GM10847 (cell line): Measurements from ENCODE around the gene KIN.

Experiments used
- POLR2A ChIP-seq: IDR thresholded peaks from 2 replicates; pipeline ENCODE4 v1.6.1; 2011; ENCODE audit not compliant: insufficient read length; ENCODE audit errors: extremely low read depth

Gene KIN, protein sequence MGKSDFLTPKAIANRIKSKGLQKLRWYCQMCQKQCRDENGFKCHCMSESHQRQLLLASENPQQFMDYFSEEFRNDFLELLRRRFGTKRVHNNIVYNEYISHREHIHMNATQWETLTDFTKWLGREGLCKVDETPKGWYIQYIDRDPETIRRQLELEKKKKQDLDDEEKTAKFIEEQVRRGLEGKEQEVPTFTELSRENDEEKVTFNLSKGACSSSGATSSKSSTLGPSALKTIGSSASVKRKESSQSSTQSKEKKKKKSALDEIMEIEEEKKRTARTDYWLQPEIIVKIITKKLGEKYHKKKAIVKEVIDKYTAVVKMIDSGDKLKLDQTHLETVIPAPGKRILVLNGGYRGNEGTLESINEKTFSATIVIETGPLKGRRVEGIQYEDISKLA

GRCh38 chr10:7787857-7788638 lies at the start of gene KIN, which contains the start of gene ATP5F1C:
TSS of gene KIN (minus strand) at chr10:7787993. CDS start at chr10:7787933, 60 bp downstream.
TSS of gene ATP5F1C (plus strand) at chr10:7788177. CDS start at chr10:7788208, 31 bp downstream.
- peak; percentile 91 for TF ChIP-seq POLR2A

GRCh38 chr10:7836571-7836970 lies 48.8 kb upstream of the KIN start:
- no peak for TF ChIP-seq POLR2A

DNA sequence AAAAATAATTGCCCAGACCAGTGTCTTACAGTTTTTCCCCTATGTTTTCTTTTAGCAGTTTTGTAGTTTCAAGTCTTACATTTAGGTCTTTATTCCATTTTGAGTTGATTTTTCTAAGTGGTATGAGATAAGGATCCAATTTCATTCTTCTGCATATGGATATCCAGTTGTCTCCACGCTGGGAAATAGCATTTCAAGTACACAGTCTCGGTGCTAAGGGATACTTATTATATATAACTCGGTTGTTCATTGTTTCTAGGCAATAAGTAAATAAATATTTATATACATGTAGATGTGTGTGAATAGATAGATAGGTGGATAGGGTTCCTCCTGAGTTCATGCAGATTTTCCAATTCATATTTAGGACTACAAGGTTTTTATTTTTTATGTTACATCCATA lies 46.5 kb upstream of the KIN start:
- TF ChIP-seq POLR2A, result no peak

DNA sequence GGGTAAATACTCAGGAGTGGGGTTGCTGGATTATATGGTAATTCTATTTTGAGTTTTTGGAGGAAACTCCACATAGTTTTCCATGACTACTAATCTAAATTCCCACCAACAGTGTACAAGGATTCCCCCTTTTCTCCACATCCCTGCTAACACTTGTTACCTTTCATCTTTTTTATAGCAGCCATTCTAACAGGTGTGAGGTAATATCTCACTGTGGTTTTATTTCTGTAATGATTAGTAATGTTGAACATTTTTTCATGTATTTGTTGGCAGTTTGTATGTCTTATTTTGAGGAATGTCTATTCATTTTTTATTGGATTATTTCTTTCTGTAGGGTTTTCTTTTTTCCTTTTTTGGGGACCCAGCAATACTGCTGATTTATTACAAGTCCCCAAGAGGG lies 45.4 kb upstream of the KIN start:
- TF ChIP-seq POLR2A, result no peak

DNA sequence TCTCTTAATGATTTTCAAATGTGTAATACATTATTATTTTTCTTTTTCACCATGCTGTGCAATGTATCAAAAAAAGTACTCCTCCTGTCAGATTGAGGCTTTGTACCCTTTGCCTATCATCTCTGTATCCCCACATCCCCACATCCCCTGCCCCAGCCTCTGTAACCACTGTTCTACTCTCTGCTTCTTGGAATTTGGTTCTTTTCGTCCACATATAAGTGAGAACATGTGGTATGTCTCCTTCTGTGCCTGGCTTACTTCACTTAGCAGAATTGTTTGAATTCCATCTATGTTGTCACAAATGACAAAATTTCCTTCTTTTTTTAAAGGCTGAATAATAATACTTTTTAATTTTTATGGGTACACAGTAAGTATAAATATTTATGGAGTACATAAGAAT lies 44.3 kb upstream of the KIN start:
- no peak for TF ChIP-seq POLR2A

DNA sequence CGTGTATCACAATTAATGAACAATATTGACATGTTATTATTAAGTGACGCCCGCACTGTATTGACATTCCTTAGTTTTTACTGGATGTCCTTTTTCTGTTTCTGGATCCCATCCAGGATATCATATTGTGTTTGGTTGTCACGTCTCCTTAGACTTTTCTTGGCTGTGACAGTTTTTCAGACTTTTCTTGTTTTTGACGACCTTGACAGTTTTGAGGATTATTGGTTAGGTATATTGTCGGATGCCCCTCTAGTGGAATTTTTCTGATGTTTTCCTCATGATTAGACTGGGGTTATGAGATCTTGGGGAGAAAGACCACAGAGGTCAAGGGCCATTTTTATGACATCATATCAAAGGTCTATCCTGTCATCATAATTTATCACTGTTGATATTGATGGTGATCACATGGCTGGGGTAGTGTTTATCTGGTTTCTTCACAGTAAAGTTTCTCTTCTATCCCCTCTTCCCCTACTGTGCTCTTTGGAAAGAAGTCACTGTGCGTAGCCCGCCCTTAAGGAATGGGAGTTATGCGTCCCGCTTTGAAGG lies 41.6 kb upstream of the KIN start:
- no peak for TF ChIP-seq POLR2A

- TF ChIP-seq POLR2A, result no peak
Measured at GRCh38 chr10:7826971-7827370, 39.2 kb upstream of the KIN start.

GRCh38 chr10:7824251-7824650 lies 36.5 kb upstream of the KIN start:
- TF ChIP-seq POLR2A, result no peak

DNA sequence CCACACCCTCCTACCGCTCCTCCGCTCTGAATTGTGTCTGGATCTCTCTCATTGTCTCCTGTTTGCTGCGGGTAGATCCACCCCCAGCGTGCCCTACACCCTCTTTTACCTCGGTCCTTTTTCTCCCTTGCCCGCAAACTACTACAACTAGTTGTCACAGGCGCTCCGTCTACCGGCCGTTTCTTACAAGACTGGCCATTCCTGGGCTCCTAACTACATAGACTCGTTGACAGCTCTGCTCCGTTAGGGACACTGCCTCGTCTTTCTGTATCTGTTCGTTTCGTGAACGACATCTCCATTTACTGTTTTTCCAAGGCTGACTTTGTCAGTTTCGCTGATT lies 31.3 kb upstream of the KIN start:
- no peak for TF ChIP-seq POLR2A

DNA sequence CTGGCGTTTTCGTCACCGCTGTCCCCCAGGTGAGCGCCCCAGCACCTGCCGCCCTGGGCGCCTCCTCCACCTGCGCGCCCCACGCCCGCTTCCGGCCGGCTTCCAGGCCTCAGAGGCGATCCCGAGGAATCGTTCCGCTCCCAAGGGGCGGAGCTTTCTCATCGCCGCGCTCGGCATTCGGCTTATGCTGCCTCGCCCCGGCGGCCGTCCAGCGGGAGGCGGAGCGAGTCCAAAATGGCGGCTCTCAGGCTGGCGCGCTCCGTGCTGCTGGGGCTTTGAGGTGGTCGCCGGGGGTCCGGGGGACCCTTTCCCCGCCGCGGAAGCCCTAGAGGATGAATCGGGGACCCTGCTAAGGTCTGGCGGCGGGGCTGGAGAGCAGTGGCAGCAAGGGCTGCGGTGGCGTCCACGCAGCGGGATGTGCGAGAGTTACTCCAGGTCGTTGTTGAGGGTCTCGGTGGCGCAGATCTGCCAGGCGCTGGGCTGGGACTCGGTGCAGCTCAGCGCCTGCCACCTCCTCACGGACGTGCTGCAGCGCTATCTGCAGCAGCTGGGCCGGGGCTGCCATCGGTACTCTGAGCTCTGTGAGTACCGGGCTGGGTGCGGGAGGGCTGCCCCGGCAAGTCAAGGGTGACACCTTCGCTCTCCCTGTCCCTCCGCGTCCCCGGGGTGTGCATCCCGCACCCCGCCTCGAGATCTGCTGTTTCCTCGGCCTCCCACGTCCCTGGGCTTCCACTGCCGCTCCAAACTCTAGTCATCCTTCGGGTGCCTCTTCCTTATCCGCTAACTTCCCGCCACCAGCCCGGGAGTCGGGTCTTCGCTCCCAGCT lies 30.7 kb upstream of the KIN start, which contains the start of gene TAF3:
TSS of gene TAF3 (plus strand) at position 211 of the 826 bp plus-strand sequence. CDS start at position 416, 205 bp downstream.
- TF ChIP-seq POLR2A, result peak; percentile 92

DNA sequence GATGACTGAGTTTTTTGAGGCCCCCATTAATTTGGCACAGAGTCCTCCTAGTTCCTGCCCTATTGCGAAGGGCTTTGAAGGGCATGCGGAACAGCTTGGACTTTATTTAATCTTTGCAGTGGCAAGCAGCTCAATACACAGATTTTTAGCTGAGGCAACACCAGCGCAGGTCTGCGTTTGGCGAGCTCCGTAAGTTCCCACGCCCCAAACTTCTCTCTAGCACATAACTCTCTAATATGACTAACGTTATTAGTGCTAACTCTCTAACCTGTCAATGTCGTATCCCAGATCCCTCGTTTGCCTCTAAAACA lies 30.1 kb upstream of the KIN start:
- no peak for TF ChIP-seq POLR2A

DNA sequence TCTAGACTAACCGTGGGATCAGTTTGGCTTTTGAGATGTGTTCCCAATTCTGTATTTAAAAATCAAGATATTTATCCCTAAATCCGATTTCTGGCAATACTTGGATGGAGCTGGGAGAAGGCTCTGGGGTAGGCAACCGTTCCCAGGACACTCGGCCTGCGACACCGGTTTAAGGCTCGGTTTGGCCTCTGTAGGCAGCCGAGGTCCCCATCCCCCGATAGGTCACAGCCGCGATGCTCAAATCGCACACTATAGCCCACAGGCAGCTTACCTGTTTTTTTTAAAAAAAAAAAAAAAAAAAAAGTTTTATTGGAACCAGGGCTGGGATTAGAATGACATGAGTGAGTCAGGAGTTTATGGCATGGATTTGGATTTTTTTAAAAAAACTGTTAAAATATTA lies 29.8 kb upstream of the KIN start:
- no peak for TF ChIP-seq POLR2A

- TF ChIP-seq POLR2A, result no peak
Measured at GRCh38 chr10:7813481-7813880, 25.7 kb upstream of the KIN start.

DNA sequence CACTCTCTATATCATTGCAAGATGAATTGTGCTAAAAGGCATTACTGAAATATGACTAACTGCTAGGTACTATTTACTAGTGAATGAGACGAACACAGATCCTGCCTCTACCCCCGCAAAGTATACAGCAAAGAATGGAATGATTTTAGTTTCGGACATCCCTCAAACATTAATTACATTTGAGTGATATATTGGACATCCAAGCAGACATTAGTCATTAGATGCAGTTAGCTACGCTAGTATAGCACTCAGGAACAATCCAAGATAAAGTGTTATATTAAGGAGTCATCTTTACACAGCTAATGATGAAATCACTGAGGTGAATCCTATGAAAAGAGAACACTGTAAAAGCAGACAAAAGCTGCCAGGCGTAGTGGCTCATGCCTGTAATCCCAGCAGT lies 23.2 kb upstream of the KIN start:
- no peak for TF ChIP-seq POLR2A

DNA sequence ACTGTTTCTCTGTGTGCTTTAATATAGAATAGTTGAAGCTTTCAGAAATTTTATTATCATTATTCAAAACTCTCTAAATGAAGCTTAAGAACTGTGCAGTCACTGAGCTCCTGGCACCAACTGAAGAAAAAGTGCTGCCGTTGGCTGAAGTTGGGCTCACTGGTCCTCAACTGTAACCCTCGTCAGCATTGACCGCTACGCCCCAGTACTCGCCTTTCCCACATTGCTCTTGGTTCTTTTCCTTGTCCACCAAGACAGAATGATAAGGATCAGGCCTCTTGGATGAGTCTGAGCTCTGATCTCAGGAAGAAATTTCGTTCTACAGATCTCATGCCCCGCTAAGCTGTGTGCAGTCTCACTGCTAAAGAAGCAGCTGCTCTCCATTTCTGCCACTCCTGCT lies 22.6 kb upstream of the KIN start:
- TF ChIP-seq POLR2A, result no peak
